ENCODE measurements around the gene SERPINI1. TPM values are rescaled to one million over a fixed set of nuclear protein-coding genes. Genes with fewer than 3 reads are reported as not detected.

SERPINI1 gene
- total RNA-seq, 1 donor from 2014 or later: 15.5 TPM

GRCh38 chr3:167851171-167851570 lies 115.7 kb downstream of the SERPINI1 start:
- Mint-ChIP-seq H3K36me3 (ENCODE audit: low read depth, unreplicated experiment) (no peaks in the 10 kb centered on the region), H3K4me1 (ENCODE audit: unreplicated experiment) (no peaks in the 10 kb centered on the region), H3K9me3 (ENCODE audit: unreplicated experiment) (no peaks in the 10 kb centered on the region), H3K27ac (ENCODE audit: unreplicated experiment) (no peak overlapping the region), H3K27me3 (ENCODE audit: unreplicated experiment) (peaks cover 2% of the 10 kb centered on the region), H3K4me3 (ENCODE audit: unreplicated experiment) (no peak overlapping the region)
- DNase-seq (ENCODE audit: low spot score): no peak
- TF ChIP-seq, protein P1, sequence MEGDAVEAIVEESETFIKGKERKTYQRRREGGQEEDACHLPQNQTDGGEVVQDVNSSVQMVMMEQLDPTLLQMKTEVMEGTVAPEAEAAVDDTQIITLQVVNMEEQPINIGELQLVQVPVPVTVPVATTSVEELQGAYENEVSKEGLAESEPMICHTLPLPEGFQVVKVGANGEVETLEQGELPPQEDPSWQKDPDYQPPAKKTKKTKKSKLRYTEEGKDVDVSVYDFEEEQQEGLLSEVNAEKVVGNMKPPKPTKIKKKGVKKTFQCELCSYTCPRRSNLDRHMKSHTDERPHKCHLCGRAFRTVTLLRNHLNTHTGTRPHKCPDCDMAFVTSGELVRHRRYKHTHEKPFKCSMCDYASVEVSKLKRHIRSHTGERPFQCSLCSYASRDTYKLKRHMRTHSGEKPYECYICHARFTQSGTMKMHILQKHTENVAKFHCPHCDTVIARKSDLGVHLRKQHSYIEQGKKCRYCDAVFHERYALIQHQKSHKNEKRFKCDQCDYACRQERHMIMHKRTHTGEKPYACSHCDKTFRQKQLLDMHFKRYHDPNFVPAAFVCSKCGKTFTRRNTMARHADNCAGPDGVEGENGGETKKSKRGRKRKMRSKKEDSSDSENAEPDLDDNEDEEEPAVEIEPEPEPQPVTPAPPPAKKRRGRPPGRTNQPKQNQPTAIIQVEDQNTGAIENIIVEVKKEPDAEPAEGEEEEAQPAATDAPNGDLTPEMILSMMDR (IDR thresholded peaks at IDR 0.05; ENCODE audit: unreplicated experiment): no peak

DNA sequence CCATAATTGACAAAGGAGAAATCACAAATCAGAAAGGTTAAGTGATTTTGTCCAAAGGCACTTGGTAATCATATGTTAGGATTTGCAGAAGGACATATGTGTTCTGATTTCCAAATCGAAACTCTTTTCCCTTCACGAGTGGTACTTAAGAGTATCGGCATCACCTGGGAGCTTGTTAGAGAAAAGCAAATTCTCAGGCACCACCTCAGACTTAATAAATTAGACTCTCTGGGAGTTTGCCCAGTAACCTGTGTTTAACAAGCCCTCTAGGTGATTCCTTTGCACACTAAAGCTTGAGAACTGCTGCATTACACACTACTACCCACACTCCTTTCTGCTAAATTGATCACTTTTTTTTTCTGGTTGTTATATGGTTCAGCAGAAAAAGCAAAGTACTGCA lies 116.2 kb downstream of the SERPINI1 start:
- Mint-ChIP-seq H3K4me3 (ENCODE audit: unreplicated experiment) (no peak overlapping the region), H3K27ac (ENCODE audit: unreplicated experiment) (no peak overlapping the region), H3K27me3 (ENCODE audit: unreplicated experiment) (peaks cover 2% of the 10 kb centered on the region), H3K4me1 (ENCODE audit: unreplicated experiment) (no peaks in the 10 kb centered on the region), H3K36me3 (ENCODE audit: low read depth, unreplicated experiment) (no peaks in the 10 kb centered on the region), H3K9me3 (ENCODE audit: unreplicated experiment) (no peaks in the 10 kb centered on the region)
- TF ChIP-seq, protein P1 (IDR thresholded peaks at IDR 0.05; ENCODE audit: unreplicated experiment): no peak
- no peak for DNase-seq (ENCODE audit: low spot score)

DNA sequence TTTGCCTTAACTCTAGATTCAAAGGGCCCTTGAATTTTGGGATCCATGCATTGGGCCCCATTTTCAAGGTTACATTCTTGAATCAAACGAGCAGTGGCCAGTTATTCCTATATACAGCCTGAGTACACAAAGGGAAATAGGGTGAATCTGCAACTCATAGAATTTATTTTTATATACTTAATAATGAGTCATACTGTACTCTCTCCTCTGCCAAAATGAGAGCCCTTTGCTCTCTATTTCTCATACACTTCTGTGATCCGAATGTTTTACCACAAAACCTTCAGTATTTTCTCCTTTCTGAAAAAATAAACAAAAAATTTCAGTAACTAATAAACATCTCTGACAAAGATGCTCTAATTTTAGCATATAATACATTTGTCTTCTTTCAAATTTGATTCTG lies 116.7 kb downstream of the SERPINI1 start:
- DNase-seq (ENCODE audit: low spot score): no peak
- H3K27me3 Mint-ChIP-seq (ENCODE audit: unreplicated experiment): peaks cover 2% of the 10 kb centered on the region
- no peaks in the 10 kb centered on the region for H3K4me1 Mint-ChIP-seq (ENCODE audit: unreplicated experiment)
- H3K36me3 Mint-ChIP-seq (ENCODE audit: low read depth, unreplicated experiment): no peaks in the 10 kb centered on the region
- no peak overlapping the region for H3K4me3 Mint-ChIP-seq (ENCODE audit: unreplicated experiment)
- H3K9me3 Mint-ChIP-seq (ENCODE audit: unreplicated experiment): no peaks in the 10 kb centered on the region
- no peak overlapping the region for H3K27ac Mint-ChIP-seq (ENCODE audit: unreplicated experiment)
- TF ChIP-seq, protein P1 (IDR thresholded peaks at IDR 0.05; ENCODE audit: unreplicated experiment): no peak

GRCh38 chr3:167854063-167854462 lies 118.5 kb downstream of the SERPINI1 start:
- no peak for DNase-seq (ENCODE audit: low spot score)
- Mint-ChIP-seq H3K36me3 (ENCODE audit: low read depth, unreplicated experiment) (no peaks in the 10 kb centered on the region), H3K4me1 (ENCODE audit: unreplicated experiment) (no peaks in the 10 kb centered on the region), H3K27me3 (ENCODE audit: unreplicated experiment) (peaks cover 2% of the 10 kb centered on the region), H3K27ac (ENCODE audit: unreplicated experiment) (no peak overlapping the region), H3K9me3 (ENCODE audit: unreplicated experiment) (no peaks in the 10 kb centered on the region), H3K4me3 (ENCODE audit: unreplicated experiment) (no peak overlapping the region)
- TF ChIP-seq, protein P1 (IDR thresholded peaks at IDR 0.05; ENCODE audit: unreplicated experiment): no peak

- TF ChIP-seq, protein P1 (IDR thresholded peaks at IDR 0.05; ENCODE audit: unreplicated experiment): no peak
- H3K4me3 Mint-ChIP-seq (ENCODE audit: unreplicated experiment): no peak overlapping the region
These were observed 119.3 kb downstream of the SERPINI1 start for GRCh38 chr3:167854846-167855245.

More at GRCh38 chr3:167854846-167855245, 119.3 kb downstream of the SERPINI1 start:
- DNase-seq (ENCODE audit: low spot score): no peak
- Mint-ChIP-seq H3K4me1 (ENCODE audit: unreplicated experiment) (no peaks in the 10 kb centered on the region), H3K36me3 (ENCODE audit: low read depth, unreplicated experiment) (no peaks in the 10 kb centered on the region), H3K27me3 (ENCODE audit: unreplicated experiment) (peaks cover 2% of the 10 kb centered on the region), H3K9me3 (ENCODE audit: unreplicated experiment) (no peaks in the 10 kb centered on the region), H3K27ac (ENCODE audit: unreplicated experiment) (no peak overlapping the region)
